Fibroblast of skin of scalp (primary cell): ENCODE results near the gene SAPCD1.
"Not testable (repeated sequence)": the region's sequence is repeated elsewhere in the genome, so short reads cannot be mapped to it uniquely, and the experiment has no call there.

Experiments
- DNase-seq: peaks from one replicate; pipeline ENCODE4 v3.0.0-alpha.2; 2013

SAPCD1 gene

GRCh38 chr6:31778999-31779885 is 16.8 kb downstream of the SAPCD1 start:
- no peak for DNase-seq

- no peak for DNase-seq
Observed at GRCh38 chr6:31779908-31780307, 17.5 kb downstream of the SAPCD1 start.

GRCh38 chr6:31780507-31781243 is 18.2 kb downstream of the SAPCD1 start:
- no peak for DNase-seq

GRCh38 chr6:31781244-31782125 is 19.0 kb downstream of the SAPCD1 start:
- no peak for DNase-seq

- DNase-seq = no peak
Observed at GRCh38 chr6:31782126-31782855, 19.8 kb downstream of the SAPCD1 start.

GRCh38 chr6:31784098-31784925 is 21.9 kb downstream of the SAPCD1 start:
- DNase-seq = no peak

GRCh38 chr6:31785475-31785874 is 23.0 kb downstream of the SAPCD1 start:
- DNase-seq = no peak

- peak; percentile 56 for DNase-seq
Observed at GRCh38 chr6:31791324-31792089, 29.1 kb downstream of the SAPCD1 start.

- DNase-seq = no peak
Observed at GRCh38 chr6:31792090-31792374, 29.6 kb downstream of the SAPCD1 start.

- no peak for DNase-seq
Observed at GRCh38 chr6:31792761-31793171, 30.3 kb downstream of the SAPCD1 start.

- not testable (repeated sequence) for DNase-seq
Observed at GRCh38 chr6:31793927-31794245, 31.4 kb downstream of the SAPCD1 start.

GRCh38 chr6:31794294-31794865 is 31.9 kb downstream of the SAPCD1 start:
- DNase-seq = peak; percentile 46

GRCh38 chr6:31794866-31795615 is 32.6 kb downstream of the SAPCD1 start:
- DNase-seq = no peak

GRCh38 chr6:31795616-31796298 is 33.3 kb downstream of the SAPCD1 start, which contains the start of gene VARS1:
Gene VARS1, minus strand, starts transcription at chr6:31795752. Its CDS starts 535 bp downstream, at chr6:31795217.
- peak; percentile 91 for DNase-seq

- DNase-seq = no peak
Observed at GRCh38 chr6:31796993-31797385, 34.5 kb downstream of the SAPCD1 start.

- DNase-seq = no peak
Observed at GRCh38 chr6:31797588-31797987, 35.1 kb downstream of the SAPCD1 start.

GRCh38 chr6:31799781-31800180 is 37.3 kb downstream of the SAPCD1 start:
- peak; percentile 44 for DNase-seq

GRCh38 chr6:31801031-31801927 is 38.8 kb downstream of the SAPCD1 start:
- DNase-seq = not testable (repeated sequence)
